Pulmonary artery endothelial cell (primary cell): ENCODE results near the gene C1orf159. TPM values are rescaled to one million over a fixed set of nuclear protein-coding genes. Genes with fewer than 3 reads are reported as not detected.

ENCODE experiments used
- DNase-seq: peaks from one replicate; pipeline ENCODE4 v3.0.0-alpha.2; 2011; ENCODE audit warnings: low read depth, low spot score
- total RNA-seq: library from RNA; depleted of rRNA; stranded (reverse); fragments of >200 nt; gene quantifications from 2 replicates; pipeline ENCODE4 v1.2.3, GENCODE V29; 2014

The C1orf159 gene
- total RNA-seq, 1 donor from 2014 or later: 6.1 TPM

- no peak for DNase-seq
Observed at GRCh38 chr1:1054971-1055370, 60.9 kb downstream of the C1orf159 start.

GRCh38 chr1:1054099-1054700 lies 61.7 kb downstream of the C1orf159 start:
- DNase-seq: no peak

- DNase-seq: no peak
Observed at GRCh38 chr1:1053682-1054081, 62.2 kb downstream of the C1orf159 start.

GRCh38 chr1:1053022-1053421 lies 62.9 kb downstream of the C1orf159 start:
- DNase-seq: no peak

- DNase-seq: no peak
Observed at GRCh38 chr1:1052003-1052840, 63.7 kb downstream of the C1orf159 start.

GRCh38 chr1:1051127-1051810 lies 64.6 kb downstream of the C1orf159 start:
- DNase-seq: no peak

GRCh38 chr1:1050577-1051052 lies 65.3 kb downstream of the C1orf159 start:
- DNase-seq: no peak

- DNase-seq: no peak
Observed at GRCh38 chr1:1049318-1050165, 66.3 kb downstream of the C1orf159 start.

- DNase-seq: no peak
Observed at GRCh38 chr1:1048765-1049164, 67.1 kb downstream of the C1orf159 start.

- no peak for DNase-seq
Observed at GRCh38 chr1:1047963-1048362, 67.9 kb downstream of the C1orf159 start.

- no peak for DNase-seq
Observed at GRCh38 chr1:1047407-1047806, 68.5 kb downstream of the C1orf159 start.

GRCh38 chr1:1046767-1047166 lies 69.1 kb downstream of the C1orf159 start:
- no peak for DNase-seq

GRCh38 chr1:1046243-1046642 lies 69.6 kb downstream of the C1orf159 start:
- no peak for DNase-seq

- DNase-seq: no peak
Observed at GRCh38 chr1:1045129-1045528, 70.8 kb downstream of the C1orf159 start.

GRCh38 chr1:1044455-1045078 lies 71.3 kb downstream of the C1orf159 start:
- DNase-seq: no peak

- DNase-seq: no peak
Observed at GRCh38 chr1:1043921-1044320, 72.0 kb downstream of the C1orf159 start.

GRCh38 chr1:1043411-1043810 lies 72.5 kb downstream of the C1orf159 start:
- no peak for DNase-seq

GRCh38 chr1:1042835-1043234 lies 73.1 kb downstream of the C1orf159 start:
- DNase-seq: no peak

GRCh38 chr1:1041873-1042272 lies 74.0 kb downstream of the C1orf159 start:
- DNase-seq: no peak

- DNase-seq: no peak
Observed at GRCh38 chr1:1041092-1041523, 74.8 kb downstream of the C1orf159 start.
